Skeletal muscle satellite cell (primary cell): ENCODE results near the gene TSPAN5.

Experiments
- H3K27me3 ChIP-seq: 2 replicates; pipeline ENCODE4 v1.7.0; 2013; ENCODE audit warnings: low read length; ENCODE audit not compliant: control insufficient read depth, insufficient read depth
- H3K36me3 ChIP-seq: 2 replicates; pipeline ENCODE4 v1.7.0; 2013; ENCODE audit warnings: mild to moderate bottlenecking, control low read depth, low read length; ENCODE audit not compliant: insufficient read depth
- H3K4me1 ChIP-seq: 2 replicates; pipeline ENCODE4 v1.7.0; 2013; ENCODE audit warnings: low read length; ENCODE audit not compliant: control insufficient read depth, insufficient read depth
- H3K4me2 ChIP-seq: 2 replicates; pipeline ENCODE4 v1.7.0; 2013; ENCODE audit warnings: mild to moderate bottlenecking, low read length
- H3K4me3 ChIP-seq: 2 replicates; pipeline ENCODE4 v1.7.0; 2013; ENCODE audit warnings: low read length
- H3K9ac ChIP-seq: 2 replicates; pipeline ENCODE4 v1.7.0; 2013; ENCODE audit warnings: mild to moderate bottlenecking, low read depth, low read length, moderate library complexity
- H3K9me3 ChIP-seq: replicated peaks from 2 replicates; pipeline ENCODE4 v1.7.0; 2013; ENCODE audit warnings: mild to moderate bottlenecking, control low read depth, low read length

TSPAN5 gene

GRCh38 chr4:98603683-98604521 is 54.5 kb downstream of the TSPAN5 start:
- no peaks in the 10 kb centered on the region for H3K27me3 ChIP-seq
- H3K4me3 ChIP-seq: no peak overlapping the region
- peak overlapping the region; percentile 34 for H3K4me2 ChIP-seq
- peaks cover 4% of the 10 kb centered on the region for H3K9me3 ChIP-seq
- peaks cover 39% of the 10 kb centered on the region for H3K4me1 ChIP-seq
- no peaks in the 10 kb centered on the region for H3K36me3 ChIP-seq
- H3K9ac ChIP-seq: peak overlapping the region; percentile 37

- Histone ChIP-seq H3K9ac (no peak overlapping the region), H3K4me1 (peaks cover 39% of the 10 kb centered on the region)
Measured at GRCh38 chr4:98602270-98602669, 56.1 kb downstream of the TSPAN5 start.

GRCh38 chr4:98601708-98602107 is 56.7 kb downstream of the TSPAN5 start:
- H3K4me3 ChIP-seq: no peak overlapping the region
- peaks cover 4% of the 10 kb centered on the region for H3K9me3 ChIP-seq
- no peak overlapping the region for H3K9ac ChIP-seq
- H3K36me3 ChIP-seq: no peaks in the 10 kb centered on the region
- no peaks in the 10 kb centered on the region for H3K27me3 ChIP-seq
- no peak overlapping the region for H3K4me2 ChIP-seq
- H3K4me1 ChIP-seq: peaks cover 39% of the 10 kb centered on the region

More at GRCh38 chr4:98602270-98602669, 56.1 kb downstream of the TSPAN5 start:
- Histone ChIP-seq H3K4me3 (no peak overlapping the region), H3K9me3 (peaks cover 4% of the 10 kb centered on the region), H3K4me2 (no peak overlapping the region), H3K27me3 (no peaks in the 10 kb centered on the region), H3K36me3 (no peaks in the 10 kb centered on the region)

GRCh38 chr4:98599617-98600205 is 58.7 kb downstream of the TSPAN5 start:
- no peaks in the 10 kb centered on the region for H3K27me3 ChIP-seq
- no peak overlapping the region for H3K4me2 ChIP-seq
- peaks cover 4% of the 10 kb centered on the region for H3K9me3 ChIP-seq
- no peaks in the 10 kb centered on the region for H3K36me3 ChIP-seq
- H3K4me1 ChIP-seq: peaks cover 27% of the 10 kb centered on the region
- H3K9ac ChIP-seq: no peak overlapping the region
- H3K4me3 ChIP-seq: no peak overlapping the region

- Histone ChIP-seq H3K9ac (no peak overlapping the region), H3K4me2 (no peak overlapping the region), H3K4me3 (no peak overlapping the region), H3K27me3 (no peaks in the 10 kb centered on the region), H3K36me3 (no peaks in the 10 kb centered on the region), H3K9me3 (no peaks in the 10 kb centered on the region), H3K4me1 (peaks cover 29% of the 10 kb centered on the region)
Measured at GRCh38 chr4:98586962-98587354, 71.5 kb downstream of the TSPAN5 start.

- Histone ChIP-seq H3K4me3 (no peak overlapping the region), H3K27me3 (no peaks in the 10 kb centered on the region), H3K9me3 (no peaks in the 10 kb centered on the region)
Measured at GRCh38 chr4:98586291-98586961, 72.0 kb downstream of the TSPAN5 start.

GRCh38 chr4:98585596-98585995 is 72.8 kb downstream of the TSPAN5 start:
- Histone ChIP-seq H3K36me3 (no peaks in the 10 kb centered on the region), H3K9ac (no peak overlapping the region), H3K4me1 (peaks cover 29% of the 10 kb centered on the region), H3K9me3 (no peaks in the 10 kb centered on the region), H3K4me2 (no peak overlapping the region), H3K4me3 (no peak overlapping the region), H3K27me3 (no peaks in the 10 kb centered on the region)

More at GRCh38 chr4:98586291-98586961, 72.0 kb downstream of the TSPAN5 start:
- Histone ChIP-seq H3K4me1 (peaks cover 29% of the 10 kb centered on the region), H3K4me2 (no peak overlapping the region), H3K36me3 (no peaks in the 10 kb centered on the region), H3K9ac (no peak overlapping the region)

- H3K4me3 ChIP-seq: no peak overlapping the region
- peaks cover 29% of the 10 kb centered on the region for H3K4me1 ChIP-seq
- no peaks in the 10 kb centered on the region for H3K9me3 ChIP-seq
- no peak overlapping the region for H3K4me2 ChIP-seq
- H3K27me3 ChIP-seq: no peaks in the 10 kb centered on the region
- no peak overlapping the region for H3K9ac ChIP-seq
- no peaks in the 10 kb centered on the region for H3K36me3 ChIP-seq
Measured at GRCh38 chr4:98584265-98584664, 74.1 kb downstream of the TSPAN5 start.

GRCh38 chr4:98583265-98583664 is 75.1 kb downstream of the TSPAN5 start:
- H3K36me3 ChIP-seq: no peaks in the 10 kb centered on the region
- no peaks in the 10 kb centered on the region for H3K27me3 ChIP-seq
- no peak overlapping the region for H3K4me3 ChIP-seq
- H3K4me1 ChIP-seq: peaks cover 33% of the 10 kb centered on the region
- no peak overlapping the region for H3K9ac ChIP-seq
- no peak overlapping the region for H3K4me2 ChIP-seq
- no peaks in the 10 kb centered on the region for H3K9me3 ChIP-seq

GRCh38 chr4:98581126-98581525 is 77.3 kb downstream of the TSPAN5 start:
- Histone ChIP-seq H3K4me1 (peaks cover 16% of the 10 kb centered on the region), H3K27me3 (no peaks in the 10 kb centered on the region), H3K4me2 (no peak overlapping the region), H3K9ac (no peak overlapping the region), H3K36me3 (no peaks in the 10 kb centered on the region), H3K4me3 (no peak overlapping the region), H3K9me3 (no peaks in the 10 kb centered on the region)

GRCh38 chr4:98577956-98578355 is 80.5 kb downstream of the TSPAN5 start:
- no peaks in the 10 kb centered on the region for H3K9me3 ChIP-seq
- peaks cover 4% of the 10 kb centered on the region for H3K4me1 ChIP-seq
- H3K27me3 ChIP-seq: no peaks in the 10 kb centered on the region
- H3K4me2 ChIP-seq: peak overlapping the region; percentile 73
- H3K9ac ChIP-seq: no peak overlapping the region
- peaks cover 17% of the 10 kb centered on the region for H3K36me3 ChIP-seq
- no peak overlapping the region for H3K4me3 ChIP-seq
